NT2/D1 (cell line): ENCODE measurements around the gene EXOC2.

Source experiments
- DNase-seq: peaks from one replicate; pipeline ENCODE4 v3.0.0-alpha.2; 2011; ENCODE audit warnings: low read depth, low spot score
- H3K27me3 ChIP-seq: 2 replicates; pipeline ENCODE4 v1.6.0; 2011; ENCODE audit warnings: mild to moderate bottlenecking; ENCODE audit not compliant: insufficient read length, insufficient read depth
- H3K36me3 ChIP-seq: 2 replicates; pipeline ENCODE4 v1.6.1; 2011; ENCODE audit warnings: mild to moderate bottlenecking, low read length, mixed read lengths; ENCODE audit not compliant: insufficient read depth, insufficient read length
- H3K4me1 ChIP-seq: 2 replicates; pipeline ENCODE4 v1.5.1; 2011; ENCODE audit not compliant: insufficient read depth, insufficient read length
- H3K4me3 ChIP-seq: 2 replicates; pipeline ENCODE4 v1.5.1; 2011; ENCODE audit warnings: low read depth; ENCODE audit not compliant: insufficient read length
- H3K9ac ChIP-seq: 2 replicates; pipeline ENCODE4 v1.6.0; 2011; ENCODE audit warnings: low read depth; ENCODE audit not compliant: insufficient read length
- H3K9me3 ChIP-seq: 2 replicates; pipeline ENCODE4 v1.5.1; 2011; ENCODE audit warnings: mild to moderate bottlenecking, low read length; ENCODE audit not compliant: insufficient read depth
- SUZ12 ChIP-seq: IDR thresholded peaks from 2 replicates; pipeline ENCODE4 v1.6.1; 2011; ENCODE audit not compliant: insufficient read length, insufficient read depth; ENCODE audit errors: extremely low read depth
- YY1 ChIP-seq: IDR thresholded peaks from 2 replicates; pipeline ENCODE4 v1.6.1; 2011; ENCODE audit not compliant: insufficient read length, insufficient read depth
- ZNF274 ChIP-seq: IDR thresholded peaks from 2 replicates; pipeline ENCODE4 v1.6.1; 2011; ENCODE audit warnings: mild to moderate bottlenecking, low read depth, low read length

Gene EXOC2

GRCh38 chr6:511488-512137, 181.3 kb downstream of the EXOC2 start:
- Histone ChIP-seq H3K4me3 (no peak overlapping the region), H3K27me3 (no peaks in the 10 kb centered on the region), H3K36me3 (peaks cover 3% of the 10 kb centered on the region), H3K4me1 (no peaks in the 10 kb centered on the region), H3K9ac (no peak overlapping the region), H3K9me3 (no peaks in the 10 kb centered on the region)
- no peak for DNase-seq
- TF ChIP-seq ZNF274 (no peak), YY1 (no peak), SUZ12 (no peak)

- H3K4me1 ChIP-seq = peaks cover 2% of the 10 kb centered on the region
- TF ChIP-seq SUZ12 = no peak
- no peak for TF ChIP-seq ZNF274
- TF ChIP-seq YY1 = no peak
- H3K27me3 ChIP-seq = no peaks in the 10 kb centered on the region
- no peak for DNase-seq
- H3K9me3 ChIP-seq = no peaks in the 10 kb centered on the region
- H3K4me3 ChIP-seq = no peak overlapping the region
- peaks cover 3% of the 10 kb centered on the region for H3K36me3 ChIP-seq
- no peak overlapping the region for H3K9ac ChIP-seq
Observed at GRCh38 chr6:509676-510075, 183.3 kb downstream of the EXOC2 start.

DNA sequence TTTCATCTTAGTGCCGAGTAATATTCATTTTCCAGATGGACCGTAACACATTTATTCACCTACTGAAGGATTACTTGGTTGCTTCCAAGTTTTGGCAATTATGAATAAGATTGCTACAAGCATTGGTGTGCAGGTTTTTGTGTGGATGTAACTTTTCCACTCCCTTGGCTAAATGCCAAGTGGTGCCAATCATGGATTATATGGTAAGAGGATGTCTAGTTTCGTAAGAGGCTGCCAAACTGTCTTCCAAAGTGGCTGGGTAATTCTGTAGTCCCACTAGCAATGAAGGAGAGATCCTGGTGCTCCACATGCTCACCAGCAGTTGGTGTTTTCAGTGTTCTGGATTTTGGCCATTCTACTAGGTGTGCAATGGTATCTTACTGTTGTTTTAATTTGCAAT, 184.3 kb downstream of the EXOC2 start:
- no peak overlapping the region for H3K9ac ChIP-seq
- H3K27me3 ChIP-seq = no peaks in the 10 kb centered on the region

GRCh38 chr6:508006-508405, 184.9 kb downstream of the EXOC2 start:
- Histone ChIP-seq H3K9ac (no peak overlapping the region), H3K36me3 (peaks cover 2% of the 10 kb centered on the region), H3K4me1 (peaks cover 2% of the 10 kb centered on the region), H3K27me3 (no peaks in the 10 kb centered on the region), H3K4me3 (no peak overlapping the region), H3K9me3 (no peaks in the 10 kb centered on the region)
- DNase-seq = no peak
- TF ChIP-seq ZNF274 = no peak

More for the DNA sequence above, 184.3 kb downstream of the EXOC2 start:
- Histone ChIP-seq H3K4me1 (peaks cover 2% of the 10 kb centered on the region), H3K9me3 (no peaks in the 10 kb centered on the region), H3K4me3 (no peak overlapping the region), H3K36me3 (peaks cover 3% of the 10 kb centered on the region)
- DNase-seq = no peak
- no peak for TF ChIP-seq YY1
- TF ChIP-seq ZNF274 = no peak

DNA sequence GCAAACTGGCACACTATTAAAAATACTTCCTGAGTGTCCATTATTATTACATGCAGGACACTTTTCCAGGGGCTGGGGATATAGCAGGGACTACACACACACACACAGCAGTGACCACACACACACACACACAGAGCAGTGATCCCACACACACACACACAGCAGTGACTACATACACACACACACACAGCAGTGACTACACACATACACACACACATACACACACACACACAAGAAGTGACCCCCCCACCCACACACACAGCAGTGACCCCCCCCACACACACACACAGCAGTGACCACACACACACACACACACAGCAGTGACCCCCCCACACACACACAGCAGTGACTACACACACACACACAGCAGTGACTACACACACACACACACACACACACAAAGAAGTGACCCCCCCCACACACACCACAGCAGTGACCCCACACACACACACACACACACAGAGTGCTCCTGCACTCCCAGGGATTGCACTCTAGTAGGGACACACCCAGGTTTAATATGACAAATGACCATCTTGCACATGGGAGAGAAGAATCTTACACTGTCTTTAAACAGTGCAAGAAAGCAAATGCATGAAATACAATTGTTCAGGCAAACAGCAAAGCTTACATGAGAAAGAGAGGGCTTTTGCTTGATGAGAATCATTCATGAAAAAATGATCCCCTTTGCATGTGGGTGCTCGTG, 185.9 kb downstream of the EXOC2 start:
- Histone ChIP-seq H3K36me3 (no peaks in the 10 kb centered on the region), H3K27me3 (no peaks in the 10 kb centered on the region), H3K4me3 (no peak overlapping the region), H3K4me1 (peaks cover 2% of the 10 kb centered on the region), H3K9ac (no peak overlapping the region), H3K9me3 (no peaks in the 10 kb centered on the region)
- no peak for DNase-seq
- TF ChIP-seq ZNF274 = no peak
- no peak for TF ChIP-seq YY1
- no peak for TF ChIP-seq SUZ12

GRCh38 chr6:506508-506907, 186.4 kb downstream of the EXOC2 start:
- Histone ChIP-seq H3K9me3 (no peaks in the 10 kb centered on the region), H3K9ac (no peak overlapping the region), H3K36me3 (no peaks in the 10 kb centered on the region), H3K27me3 (no peaks in the 10 kb centered on the region), H3K4me1 (peaks cover 2% of the 10 kb centered on the region), H3K4me3 (no peak overlapping the region)
- TF ChIP-seq SUZ12 (no peak), YY1 (no peak), ZNF274 (no peak)
- no peak for DNase-seq

DNA sequence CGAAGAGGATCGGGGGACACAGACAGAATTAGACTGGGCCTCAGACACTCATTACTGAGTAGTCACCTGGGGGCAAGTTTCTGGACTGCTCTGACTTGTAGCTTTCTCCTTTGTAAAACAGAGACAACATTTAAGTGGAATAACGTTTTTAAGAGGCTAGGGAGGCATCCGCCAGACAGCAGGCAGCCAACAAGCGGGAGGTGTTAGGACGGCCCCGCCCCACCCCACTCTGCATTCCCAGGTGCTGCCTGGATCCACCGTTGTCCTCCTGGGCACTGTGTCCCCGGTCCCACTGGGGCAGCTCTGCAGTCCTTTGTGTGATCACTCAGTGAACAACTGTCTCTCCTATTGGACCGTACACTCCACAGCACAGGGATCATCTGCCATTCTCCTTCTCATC, 187.6 kb downstream of the EXOC2 start:
- peaks cover 2% of the 10 kb centered on the region for H3K4me1 ChIP-seq
- H3K4me3 ChIP-seq = no peak overlapping the region
- no peaks in the 10 kb centered on the region for H3K36me3 ChIP-seq
- TF ChIP-seq YY1 (no peak), ZNF274 (no peak), SUZ12 (no peak)
- DNase-seq = no peak
- H3K9me3 ChIP-seq = no peaks in the 10 kb centered on the region
- no peak overlapping the region for H3K9ac ChIP-seq
- H3K27me3 ChIP-seq = no peaks in the 10 kb centered on the region
